Epithelial cell of proximal tubule (primary cell): ENCODE results near the gene VGLL3. TPM values are rescaled to one million over a fixed set of nuclear protein-coding genes. Genes with fewer than 3 reads are reported as not detected.

Experiments
- DNase-seq: peaks from one replicate; pipeline ENCODE4 v3.0.0-alpha.2; 2011; ENCODE audit warnings: low read depth
- H3K4me3 ChIP-seq: 2 replicates; pipeline ENCODE4 v1.5.1; 2011; ENCODE audit warnings: low read depth, mild to moderate bottlenecking, low read length
- CTCF ChIP-seq: conservative IDR thresholded peaks from 2 replicates; pipeline ENCODE4 v1.5.1; 2012; ENCODE audit warnings: low read depth, mild to moderate bottlenecking, low read length
- total RNA-seq: library from RNA; depleted of rRNA; stranded (reverse); fragments of >200 nt; gene quantifications from 2 replicates; pipeline ENCODE4 v1.2.3, GENCODE V29; 2015

Gene VGLL3
- total RNA-seq, 1 donor from 2014 or later: 9.9 TPM

- no peak for TF ChIP-seq CTCF
- DNase-seq: no peak
- H3K4me3 ChIP-seq: no peak overlapping the region
These were observed 25.8 kb downstream of the VGLL3 start for GRCh38 chr3:86965166-86965565.

DNA sequence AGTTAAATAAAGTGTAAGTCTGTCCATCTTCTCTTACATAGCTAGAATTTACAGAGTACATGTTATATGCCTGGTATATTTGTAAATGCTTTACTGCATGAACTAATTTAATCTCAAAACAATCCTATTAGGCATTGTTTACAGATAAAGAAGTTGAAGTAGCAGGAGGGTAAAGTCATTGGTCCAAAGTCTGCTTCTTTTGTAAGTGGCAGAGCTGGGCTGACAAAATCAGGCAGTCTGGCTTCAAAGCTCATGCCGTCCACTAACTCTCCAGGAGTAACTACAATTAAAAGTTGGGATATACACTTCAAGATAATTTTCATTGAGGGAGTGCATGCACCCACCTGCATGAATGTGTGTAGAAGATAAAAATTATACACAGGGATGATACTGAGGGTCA is 27.3 kb downstream of the VGLL3 start:
- H3K4me3 ChIP-seq: no peak overlapping the region
- DNase-seq: no peak
- TF ChIP-seq CTCF: no peak

- DNase-seq: no peak
- no peak overlapping the region for H3K4me3 ChIP-seq
- TF ChIP-seq CTCF: no peak
These were observed 29.7 kb downstream of the VGLL3 start for GRCh38 chr3:86961297-86961696.

DNA sequence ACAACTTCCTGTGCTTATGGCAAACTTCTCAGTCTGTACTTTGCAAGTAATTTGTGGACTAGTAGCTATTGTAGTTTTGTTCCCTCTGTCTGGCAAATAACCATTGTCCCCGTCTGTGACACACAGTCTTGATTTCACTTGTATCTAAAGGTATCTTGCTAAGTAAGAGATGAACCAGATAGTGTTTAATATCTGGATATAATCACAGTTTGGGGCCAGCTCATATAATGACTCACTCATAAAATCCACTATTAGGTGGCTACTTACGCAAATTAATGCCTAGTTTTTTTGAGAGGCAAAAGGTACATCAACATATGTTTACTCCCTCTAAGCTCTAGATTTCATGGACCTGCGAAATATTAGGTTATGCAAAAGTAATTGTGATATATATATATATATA is 30.4 kb downstream of the VGLL3 start:
- TF ChIP-seq CTCF: no peak
- no peak for DNase-seq
- H3K4me3 ChIP-seq: no peak overlapping the region

- H3K4me3 ChIP-seq: no peak overlapping the region
- DNase-seq: no peak
- no peak for TF ChIP-seq CTCF
These were observed 32.4 kb downstream of the VGLL3 start for GRCh38 chr3:86958534-86958933.

DNA sequence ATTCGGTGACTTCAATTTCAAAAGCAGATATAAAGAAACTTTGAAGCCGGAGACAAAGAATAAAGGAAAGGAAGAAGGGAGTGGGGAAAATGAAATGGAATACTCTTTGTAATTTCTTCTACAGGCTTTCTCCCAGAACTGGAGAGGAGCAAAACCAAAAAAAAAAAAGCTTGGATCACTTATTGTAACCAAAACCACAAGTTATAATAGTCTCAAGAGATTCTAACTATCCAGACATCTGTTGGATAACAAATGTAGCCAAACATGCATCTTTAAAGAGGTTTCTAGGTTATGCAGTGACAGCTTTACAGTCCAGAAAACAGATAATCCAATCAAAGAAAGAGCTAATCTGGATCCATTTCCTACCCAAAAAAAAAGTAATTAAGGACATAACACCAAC is 36.2 kb downstream of the VGLL3 start:
- TF ChIP-seq CTCF: no peak
- DNase-seq: no peak
- H3K4me3 ChIP-seq: no peak overlapping the region

DNA sequence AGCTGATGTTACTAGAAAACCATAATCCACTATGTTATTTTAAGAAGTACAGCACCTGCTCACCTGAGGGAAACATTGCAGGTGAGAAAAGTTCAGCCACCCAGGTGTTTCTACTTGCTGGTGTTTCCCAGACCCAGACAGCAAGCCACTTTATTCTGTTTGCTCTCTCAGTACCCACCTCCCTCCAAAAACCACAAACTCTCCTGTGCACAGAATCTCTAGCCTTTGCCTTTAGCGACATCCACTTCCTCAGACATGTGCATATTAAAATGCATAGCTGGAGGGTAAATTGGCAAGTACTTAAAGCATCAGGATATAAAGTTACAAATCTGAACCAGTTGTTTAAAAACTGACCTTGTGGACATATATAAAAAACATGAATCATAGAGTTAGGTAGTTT is 36.7 kb downstream of the VGLL3 start:
- no peak overlapping the region for H3K4me3 ChIP-seq
- no peak for DNase-seq
- no peak for TF ChIP-seq CTCF
